Measurements from ENCODE around the gene SEMA7A.
A peak's percentile ranks its signal among the peaks of the same experiment; 100 is the strongest.

Gene SEMA7A

DNA sequence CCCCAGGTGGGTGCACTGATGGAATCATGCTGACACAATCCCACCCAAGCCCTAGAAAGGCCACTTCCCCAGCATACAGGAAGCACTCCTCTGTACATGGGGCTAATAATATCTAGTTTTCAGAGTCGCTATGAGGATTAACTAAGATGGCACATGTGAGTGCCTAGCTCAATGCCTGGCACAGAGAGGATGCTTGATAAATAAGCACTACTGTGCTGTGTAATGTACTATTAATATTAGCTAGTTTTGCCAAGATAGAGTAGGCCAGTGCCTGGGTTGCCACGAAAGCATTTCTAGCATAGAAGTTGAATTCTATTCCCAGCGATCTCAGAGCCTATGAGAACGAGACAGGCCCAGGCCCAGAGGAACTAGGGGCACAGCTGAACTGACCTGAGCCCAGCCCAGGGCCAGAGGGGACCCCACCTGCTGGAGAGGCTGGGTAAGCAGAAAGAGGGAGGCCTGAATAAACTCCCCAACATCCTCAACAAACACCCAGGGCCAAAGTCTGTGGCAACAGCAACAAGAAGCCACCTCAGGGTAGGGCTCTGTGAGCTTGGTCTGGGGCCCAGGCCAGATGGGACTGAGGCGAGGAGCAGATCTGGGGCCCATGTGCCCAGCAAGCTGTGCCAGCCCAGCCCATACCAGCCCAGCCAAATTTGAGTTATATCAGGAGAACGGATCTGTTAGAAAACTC is 7.6 kb upstream of the SEMA7A start:
- H3K36me3 ChIP-seq (ENCODE audit: control insufficient read depth, insufficient read depth, low read length): peaks cover 5% of the 10 kb centered on the region
- H3K4me1 ChIP-seq (ENCODE audit: control insufficient read depth, insufficient read depth, low read length): peaks cover 7% of the 10 kb centered on the region
- no peaks in the 10 kb centered on the region for H3K9me3 ChIP-seq (ENCODE audit: control insufficient read depth, low read length)
- H3K27me3 ChIP-seq (ENCODE audit: control insufficient read depth, insufficient read depth, low read length, poor library complexity, severe bottlenecking): no peaks in the 10 kb centered on the region
- H3K4me3 ChIP-seq (ENCODE audit: insufficient read depth, low read depth, low read length): no peak overlapping the region
- WGBS, 2 experiments: 93% methylated on average over 6 of the region's 6 CpGs
- H3K27ac ChIP-seq (ENCODE audit: insufficient read depth, low read depth, low read length, poor library complexity, severe bottlenecking): no peak overlapping the region

GRCh38 chr15:74438721-74439316 is 5.1 kb upstream of the SEMA7A start:
- H3K9me3 ChIP-seq (ENCODE audit: control insufficient read depth, low read length): no peaks in the 10 kb centered on the region
- H3K27ac ChIP-seq (ENCODE audit: insufficient read depth, low read depth, low read length, poor library complexity, severe bottlenecking): no peak overlapping the region

GRCh38 chr15:74438206-74438605 is 4.4 kb upstream of the SEMA7A start:
- WGBS, 2 experiments: 66 to 73% methylated on average over 2 of the region's 2 CpGs
- no peaks in the 10 kb centered on the region for H3K36me3 ChIP-seq (ENCODE audit: control insufficient read depth, insufficient read depth, low read length)

More at GRCh38 chr15:74438721-74439316, 5.1 kb upstream of the SEMA7A start:
- no peak overlapping the region for H3K4me3 ChIP-seq (ENCODE audit: insufficient read depth, low read depth, low read length)
- H3K27me3 ChIP-seq (ENCODE audit: control insufficient read depth, insufficient read depth, low read length, poor library complexity, severe bottlenecking): no peaks in the 10 kb centered on the region
- H3K4me1 ChIP-seq (ENCODE audit: control insufficient read depth, insufficient read depth, low read length): peaks cover 17% of the 10 kb centered on the region
- 2 to 3% methylated on average over 2 of the region's 2 CpGs for WGBS, 2 experiments
- H3K36me3 ChIP-seq (ENCODE audit: control insufficient read depth, insufficient read depth, low read length): no peaks in the 10 kb centered on the region

GRCh38 chr15:74434263-74435136 is 742 bp upstream of the SEMA7A start:
- Histone ChIP-seq H3K36me3 (ENCODE audit: control insufficient read depth, insufficient read depth, low read length) (no peaks in the 10 kb centered on the region), H3K27ac (ENCODE audit: insufficient read depth, low read depth, low read length, poor library complexity, severe bottlenecking) (no peak overlapping the region), H3K4me1 (ENCODE audit: control insufficient read depth, insufficient read depth, low read length) (peaks cover 22% of the 10 kb centered on the region), H3K4me3 (ENCODE audit: insufficient read depth, low read depth, low read length) (peak overlapping the region; percentile 81), H3K9me3 (ENCODE audit: control insufficient read depth, low read length) (no peaks in the 10 kb centered on the region), H3K27me3 (ENCODE audit: control insufficient read depth, insufficient read depth, low read length, poor library complexity, severe bottlenecking) (peaks cover 15% of the 10 kb centered on the region)
- 55 to 59% methylated on average over 15 to 16 of the region's 16 CpGs for WGBS, 2 experiments

More at GRCh38 chr15:74438206-74438605, 4.4 kb upstream of the SEMA7A start:
- Histone ChIP-seq H3K4me1 (ENCODE audit: control insufficient read depth, insufficient read depth, low read length) (peaks cover 15% of the 10 kb centered on the region), H3K27me3 (ENCODE audit: control insufficient read depth, insufficient read depth, low read length, poor library complexity, severe bottlenecking) (no peaks in the 10 kb centered on the region), H3K9me3 (ENCODE audit: control insufficient read depth, low read length) (no peaks in the 10 kb centered on the region), H3K27ac (ENCODE audit: insufficient read depth, low read depth, low read length, poor library complexity, severe bottlenecking) (no peak overlapping the region), H3K4me3 (ENCODE audit: insufficient read depth, low read depth, low read length) (no peak overlapping the region)

GRCh38 chr15:74432968-74433591 is 678 bp downstream of the SEMA7A start:
- Histone ChIP-seq H3K4me3 (ENCODE audit: insufficient read depth, low read depth, low read length) (peak overlapping the region; percentile 81), H3K9me3 (ENCODE audit: control insufficient read depth, low read length) (no peaks in the 10 kb centered on the region), H3K27me3 (ENCODE audit: control insufficient read depth, insufficient read depth, low read length, poor library complexity, severe bottlenecking) (peaks cover 15% of the 10 kb centered on the region), H3K27ac (ENCODE audit: insufficient read depth, low read depth, low read length, poor library complexity, severe bottlenecking) (no peak overlapping the region), H3K36me3 (ENCODE audit: control insufficient read depth, insufficient read depth, low read length) (no peaks in the 10 kb centered on the region), H3K4me1 (ENCODE audit: control insufficient read depth, insufficient read depth, low read length) (peaks cover 31% of the 10 kb centered on the region)
- 0% methylated on average over 64 of the region's 64 CpGs for WGBS, 2 experiments

DNA sequence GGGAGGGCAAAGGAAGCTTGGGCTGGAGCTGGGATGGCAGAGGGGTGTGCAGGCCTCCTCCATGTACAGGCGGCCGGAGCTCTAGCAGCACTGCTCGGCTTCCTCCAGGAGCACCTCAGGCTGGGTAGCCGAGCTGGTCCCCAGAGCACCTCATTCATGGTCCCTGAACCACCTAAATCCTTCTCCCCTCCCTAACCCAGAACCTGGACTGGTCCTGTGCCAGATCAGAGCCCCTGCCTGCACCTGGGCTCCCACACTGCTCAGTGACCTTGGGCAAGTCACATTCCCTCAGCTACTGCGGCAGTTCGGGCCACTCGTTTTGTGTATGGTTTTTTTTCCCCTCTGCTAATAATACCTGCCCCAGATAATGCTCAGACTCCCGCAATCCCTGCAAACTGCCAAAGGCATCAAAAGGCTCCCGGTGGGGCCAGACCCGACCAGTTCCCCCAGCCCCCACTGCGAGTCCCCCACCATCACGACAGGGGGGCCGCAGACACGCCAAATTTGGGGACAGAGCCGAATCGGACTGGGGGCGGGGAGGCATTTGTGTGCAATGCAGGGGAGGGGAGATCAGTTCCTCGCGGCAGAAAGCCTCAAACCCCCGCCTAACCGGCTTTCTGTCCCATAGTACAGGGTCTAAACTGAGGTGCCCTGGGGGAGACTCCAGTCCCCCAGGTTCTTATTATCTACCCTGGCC is 1.3 kb downstream of the SEMA7A start:
- peaks cover 15% of the 10 kb centered on the region for H3K27me3 ChIP-seq (ENCODE audit: control insufficient read depth, insufficient read depth, low read length, poor library complexity, severe bottlenecking)
- peak overlapping the region; percentile 81 for H3K4me3 ChIP-seq (ENCODE audit: insufficient read depth, low read depth, low read length)
- no peaks in the 10 kb centered on the region for H3K36me3 ChIP-seq (ENCODE audit: control insufficient read depth, insufficient read depth, low read length)
- no peaks in the 10 kb centered on the region for H3K9me3 ChIP-seq (ENCODE audit: control insufficient read depth, low read length)
- no peak overlapping the region for H3K27ac ChIP-seq (ENCODE audit: insufficient read depth, low read depth, low read length, poor library complexity, severe bottlenecking)
- peaks cover 31% of the 10 kb centered on the region for H3K4me1 ChIP-seq (ENCODE audit: control insufficient read depth, insufficient read depth, low read length)
- WGBS, 2 experiments: 21 to 23% methylated on average over 21 of the region's 21 CpGs

DNA sequence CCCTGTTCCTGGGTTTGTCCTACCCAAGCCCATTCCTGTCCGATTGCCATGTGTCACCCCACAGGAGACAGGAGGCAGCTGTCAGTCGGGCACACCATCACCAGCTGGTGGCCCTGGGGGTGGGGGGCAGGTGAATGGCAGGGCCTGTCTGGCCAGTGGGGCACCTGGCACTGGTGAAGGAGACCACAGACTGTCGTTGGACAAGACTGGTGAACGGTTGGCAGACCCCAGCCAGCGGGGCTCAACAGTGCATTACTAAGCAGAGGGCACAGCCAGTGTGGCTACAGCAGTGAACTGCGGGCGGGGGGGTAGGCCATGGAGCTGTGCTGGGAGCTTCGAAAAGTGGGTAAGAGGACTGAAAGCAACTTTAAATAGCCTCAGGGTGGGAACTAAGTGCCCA is 2.1 kb downstream of the SEMA7A start:
- H3K36me3 ChIP-seq (ENCODE audit: control insufficient read depth, insufficient read depth, low read length): no peaks in the 10 kb centered on the region
- no peaks in the 10 kb centered on the region for H3K9me3 ChIP-seq (ENCODE audit: control insufficient read depth, low read length)
- no peak overlapping the region for H3K4me3 ChIP-seq (ENCODE audit: insufficient read depth, low read depth, low read length)
- WGBS, 2 experiments: 87 to 89% methylated on average over 8 of the region's 8 CpGs
- H3K27me3 ChIP-seq (ENCODE audit: control insufficient read depth, insufficient read depth, low read length, poor library complexity, severe bottlenecking): peaks cover 15% of the 10 kb centered on the region
- H3K4me1 ChIP-seq (ENCODE audit: control insufficient read depth, insufficient read depth, low read length): peaks cover 31% of the 10 kb centered on the region
- no peak overlapping the region for H3K27ac ChIP-seq (ENCODE audit: insufficient read depth, low read depth, low read length, poor library complexity, severe bottlenecking)

- WGBS, 2 experiments: 95 to 96% methylated on average over 1 of the region's 1 CpG
- H3K4me3 ChIP-seq (ENCODE audit: insufficient read depth, low read depth, low read length): no peak overlapping the region
- H3K9me3 ChIP-seq (ENCODE audit: control insufficient read depth, low read length): no peaks in the 10 kb centered on the region
- peaks cover 15% of the 10 kb centered on the region for H3K27me3 ChIP-seq (ENCODE audit: control insufficient read depth, insufficient read depth, low read length, poor library complexity, severe bottlenecking)
- no peaks in the 10 kb centered on the region for H3K36me3 ChIP-seq (ENCODE audit: control insufficient read depth, insufficient read depth, low read length)
- H3K27ac ChIP-seq (ENCODE audit: insufficient read depth, low read depth, low read length, poor library complexity, severe bottlenecking): no peak overlapping the region
- H3K4me1 ChIP-seq (ENCODE audit: control insufficient read depth, insufficient read depth, low read length): peaks cover 31% of the 10 kb centered on the region
These were observed 2.6 kb downstream of the SEMA7A start for GRCh38 chr15:74431116-74431515.

- no peak overlapping the region for H3K27ac ChIP-seq (ENCODE audit: insufficient read depth, low read depth, low read length, poor library complexity, severe bottlenecking)
- peaks cover 31% of the 10 kb centered on the region for H3K4me1 ChIP-seq (ENCODE audit: control insufficient read depth, insufficient read depth, low read length)
- 76 to 89% methylated on average over 6 of the region's 6 CpGs for WGBS, 2 experiments
- H3K36me3 ChIP-seq (ENCODE audit: control insufficient read depth, insufficient read depth, low read length): no peaks in the 10 kb centered on the region
- H3K9me3 ChIP-seq (ENCODE audit: control insufficient read depth, low read length): no peaks in the 10 kb centered on the region
- H3K4me3 ChIP-seq (ENCODE audit: insufficient read depth, low read depth, low read length): no peak overlapping the region
- H3K27me3 ChIP-seq (ENCODE audit: control insufficient read depth, insufficient read depth, low read length, poor library complexity, severe bottlenecking): peaks cover 15% of the 10 kb centered on the region
These were observed 3.2 kb downstream of the SEMA7A start for GRCh38 chr15:74430510-74430951.

All from ectodermal cell (in vitro differentiated cells).